Neural progenitor cell (in vitro differentiated cells): ENCODE results near the gene PRCC. TPM values are rescaled to one million over a fixed set of nuclear protein-coding genes. Genes with fewer than 3 reads are reported as not detected.

Experiments used
- DNase-seq: peaks from one replicate; pipeline ENCODE4 v3.0.0-alpha.2; 2016; ENCODE audit warnings: low spot score
- H2AFZ ChIP-seq: fragments of 200-600 bp; sonication (generic); replicated peaks from 2 replicates; pipeline ENCODE4 v1.6.1; 2016; ENCODE audit warnings: antibody characterized with exemption
- H3F3A ChIP-seq: fragments of 200-600 bp; sonication (generic); 2 replicates; pipeline ENCODE4 v1.6.1; 2016; ENCODE audit warnings: antibody characterized with exemption, low read depth
- H3K27ac ChIP-seq: fragments of 200-600 bp; sonication (generic); 2 replicates; pipeline ENCODE4 v1.5.1; 2016; ENCODE audit warnings: mild to moderate bottlenecking
- H3K27me3 ChIP-seq: fragments of 200-600 bp; sonication (generic); 2 replicates; pipeline ENCODE4 v1.6.1; 2016; ENCODE audit warnings: mild to moderate bottlenecking, moderate library complexity
- H3K36me3 ChIP-seq: fragments of 200-600 bp; sonication (generic); 2 replicates; pipeline ENCODE4 v1.5.1; 2016
- H3K4me1 ChIP-seq: fragments of 200-600 bp; sonication (generic); 2 replicates; pipeline ENCODE4 v1.6.1; 2016; ENCODE audit warnings: mixed run types
- H3K4me2 ChIP-seq: fragments of 200-600 bp; sonication (generic); 2 replicates; pipeline ENCODE4 v1.6.1; 2016
- H3K4me3 ChIP-seq: fragments of 200-600 bp; sonication (generic); 2 replicates; pipeline ENCODE4 v1.5.1; 2016
- H3K79me2 ChIP-seq: fragments of 200-600 bp; sonication (generic); 2 replicates; pipeline ENCODE4 v1.6.1; 2016; ENCODE audit warnings: low read depth
- H3K9ac ChIP-seq: fragments of 200-600 bp; sonication (generic); 2 replicates; pipeline ENCODE4 v1.6.1; 2016
- H3K9me3 ChIP-seq: fragments of 200-600 bp; sonication (generic); 2 replicates; pipeline ENCODE4 v1.5.1; 2016; ENCODE audit warnings: low read depth
- H4K20me1 ChIP-seq: fragments of 200-600 bp; sonication (generic); 2 replicates; pipeline ENCODE4 v1.6.1; 2016; ENCODE audit warnings: low read depth
- H3K27ac Mint-ChIP-seq: 3 replicates; pipeline ENCODE4 v1.8.0; 2021; ENCODE audit warnings: mixed read lengths
- H3K27me3 Mint-ChIP-seq: 2 replicates; pipeline ENCODE4 v1.8.0; 2022; ENCODE audit warnings: low read depth, mild to moderate bottlenecking, inconsistent platforms, moderate library complexity, mixed read lengths; ENCODE audit not compliant: insufficient read depth
- H3K36me3 Mint-ChIP-seq: 3 replicates; pipeline ENCODE4 v1.8.0; 2021; ENCODE audit warnings: mixed read lengths
- H3K4me1 Mint-ChIP-seq: 3 replicates; pipeline ENCODE4 v1.8.0; 2021; ENCODE audit warnings: mixed read lengths
- H3K4me3 Mint-ChIP-seq: 3 replicates; pipeline ENCODE4 v1.8.0; 2021; ENCODE audit warnings: mild to moderate bottlenecking, moderate library complexity, mixed read lengths
- H3K9me3 Mint-ChIP-seq: 3 replicates; pipeline ENCODE4 v1.8.0; 2020; ENCODE audit warnings: mixed read lengths
- EZH2 ChIP-seq: fragments of 200-600 bp; sonication (generic); IDR thresholded peaks from 2 replicates; pipeline ENCODE4 v1.6.1; 2017; ENCODE audit warnings: antibody characterized with exemption, mild to moderate bottlenecking, moderate library complexity
- EZH2phosphoT487 ChIP-seq: fragments of 200-600 bp; sonication (generic); IDR thresholded peaks from 2 replicates; pipeline ENCODE4 v1.6.1; 2017; ENCODE audit warnings: antibody characterized with exemption
- total RNA-seq: library from RNA; depleted of rRNA; stranded (reverse); fragments of >200 nt; gene quantifications from 2 replicates; pipeline ENCODE4 v1.2.3, GENCODE V29; 2015; ENCODE audit warnings: low replicate concordance
- TF ChIP-seq, protein P1 (sequence below): fragments of 200-600 bp; sonication (generic); IDR thresholded peaks from 2 replicates; pipeline ENCODE4 v1.5.1; 2017; ENCODE audit warnings: antibody characterized with exemption, mild to moderate bottlenecking

Gene PRCC
- total RNA-seq, 1 donor from 2014 or later, result 30.1 TPM

DNA sequence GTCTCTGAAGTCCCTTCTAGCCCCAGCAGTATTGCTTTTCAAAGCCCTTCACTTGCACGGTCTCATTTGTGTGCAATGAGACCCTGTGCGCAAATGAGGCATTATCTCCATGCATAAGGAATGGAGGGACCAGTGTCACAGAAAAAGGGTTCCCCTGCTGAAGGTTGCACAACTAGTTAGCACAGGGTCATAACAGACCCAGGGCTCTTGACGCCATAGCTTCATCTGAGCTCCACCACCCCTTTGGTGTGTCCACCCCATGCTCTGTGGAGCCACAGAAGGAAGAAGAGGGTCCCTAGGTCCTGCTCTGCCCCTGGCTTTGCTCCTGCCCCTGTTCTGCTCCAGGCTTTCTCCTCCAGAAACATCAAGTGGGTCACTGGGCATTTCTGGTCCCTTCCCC lies 36.7 kb downstream of the PRCC start:
- no peaks in the 10 kb centered on the region for H3K27me3 ChIP-seq
- Mint-ChIP-seq H3K27ac (peak overlapping the region; percentile 53), H3K9me3 (no peaks in the 10 kb centered on the region), H3K27me3 (peaks cover 4% of the 10 kb centered on the region), H3K4me1 (peaks cover 32% of the 10 kb centered on the region), H3K4me3 (peak overlapping the region; percentile 3), H3K36me3 (peaks cover 13% of the 10 kb centered on the region)
- H3K79me2 ChIP-seq, result no peaks in the 10 kb centered on the region
- no peak overlapping the region for H3K27ac ChIP-seq
- H3K9me3 ChIP-seq, result no peaks in the 10 kb centered on the region
- no peak overlapping the region for H3K9ac ChIP-seq
- peaks cover 8% of the 10 kb centered on the region for H3F3A ChIP-seq
- no peak overlapping the region for H3K4me3 ChIP-seq
- peaks cover 5% of the 10 kb centered on the region for H3K36me3 ChIP-seq
- DNase-seq, result no peak
- H3K4me2 ChIP-seq, result peak overlapping the region; percentile 58
- peaks cover 15% of the 10 kb centered on the region for H3K4me1 ChIP-seq
- TF ChIP-seq EZH2, result no peak
- no peak for TF ChIP-seq EZH2phosphoT487
- TF ChIP-seq, protein P1, sequence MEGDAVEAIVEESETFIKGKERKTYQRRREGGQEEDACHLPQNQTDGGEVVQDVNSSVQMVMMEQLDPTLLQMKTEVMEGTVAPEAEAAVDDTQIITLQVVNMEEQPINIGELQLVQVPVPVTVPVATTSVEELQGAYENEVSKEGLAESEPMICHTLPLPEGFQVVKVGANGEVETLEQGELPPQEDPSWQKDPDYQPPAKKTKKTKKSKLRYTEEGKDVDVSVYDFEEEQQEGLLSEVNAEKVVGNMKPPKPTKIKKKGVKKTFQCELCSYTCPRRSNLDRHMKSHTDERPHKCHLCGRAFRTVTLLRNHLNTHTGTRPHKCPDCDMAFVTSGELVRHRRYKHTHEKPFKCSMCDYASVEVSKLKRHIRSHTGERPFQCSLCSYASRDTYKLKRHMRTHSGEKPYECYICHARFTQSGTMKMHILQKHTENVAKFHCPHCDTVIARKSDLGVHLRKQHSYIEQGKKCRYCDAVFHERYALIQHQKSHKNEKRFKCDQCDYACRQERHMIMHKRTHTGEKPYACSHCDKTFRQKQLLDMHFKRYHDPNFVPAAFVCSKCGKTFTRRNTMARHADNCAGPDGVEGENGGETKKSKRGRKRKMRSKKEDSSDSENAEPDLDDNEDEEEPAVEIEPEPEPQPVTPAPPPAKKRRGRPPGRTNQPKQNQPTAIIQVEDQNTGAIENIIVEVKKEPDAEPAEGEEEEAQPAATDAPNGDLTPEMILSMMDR, result no peak
- H2AFZ ChIP-seq, result no peak overlapping the region
- no peaks in the 10 kb centered on the region for H4K20me1 ChIP-seq

DNA sequence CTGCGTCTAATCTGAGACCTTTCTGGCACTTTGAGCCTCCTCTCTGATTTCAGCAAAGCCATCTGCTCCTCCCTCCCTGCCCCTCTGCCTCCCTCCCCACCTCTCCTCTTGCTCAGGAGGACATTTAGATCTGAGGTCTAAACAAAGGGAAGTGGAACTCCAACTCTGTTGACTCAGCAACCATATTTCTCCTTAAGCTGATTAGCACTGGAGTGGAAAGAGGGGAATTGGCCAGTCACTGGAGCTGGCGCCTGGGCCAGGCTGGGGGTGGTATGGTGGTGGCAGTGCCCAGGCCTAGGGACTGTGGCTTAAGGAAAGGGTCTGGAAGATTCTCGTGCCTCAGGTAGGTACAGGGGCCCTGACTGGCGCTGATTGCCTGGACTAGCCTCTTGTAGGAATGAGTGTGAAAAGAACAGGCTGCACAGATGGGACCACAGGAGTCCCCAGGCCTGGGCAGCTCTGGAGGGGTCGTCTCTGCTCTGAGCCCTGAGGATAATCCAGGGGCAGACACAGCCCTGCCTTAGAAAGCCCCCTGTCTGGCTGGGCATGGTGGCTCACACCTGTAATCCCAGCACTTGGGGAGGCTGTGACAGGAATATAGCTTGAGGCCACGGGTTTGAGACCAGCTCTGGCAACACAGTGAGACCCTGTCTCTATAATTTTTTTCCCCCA lies 37.4 kb downstream of the PRCC start:
- no peaks in the 10 kb centered on the region for H3K9me3 ChIP-seq
- no peak overlapping the region for H3K4me3 ChIP-seq
- Mint-ChIP-seq H3K4me1 (peaks cover 34% of the 10 kb centered on the region), H3K27ac (peak overlapping the region; percentile 53), H3K4me3 (peak overlapping the region; percentile 3), H3K36me3 (peaks cover 13% of the 10 kb centered on the region), H3K27me3 (peaks cover 6% of the 10 kb centered on the region), H3K9me3 (no peaks in the 10 kb centered on the region)
- H3K4me1 ChIP-seq, result peaks cover 21% of the 10 kb centered on the region
- H3K27ac ChIP-seq, result peak overlapping the region; percentile 50
- peaks cover 8% of the 10 kb centered on the region for H3F3A ChIP-seq
- H3K27me3 ChIP-seq, result no peaks in the 10 kb centered on the region
- no peaks in the 10 kb centered on the region for H3K36me3 ChIP-seq
- no peak for TF ChIP-seq EZH2
- TF ChIP-seq, protein P1, result no peak
- TF ChIP-seq EZH2phosphoT487, result no peak
- H2AFZ ChIP-seq, result no peak overlapping the region
- no peaks in the 10 kb centered on the region for H3K79me2 ChIP-seq
- peak overlapping the region; percentile 58 for H3K4me2 ChIP-seq
- H3K9ac ChIP-seq, result no peak overlapping the region
- H4K20me1 ChIP-seq, result no peaks in the 10 kb centered on the region
- DNase-seq, result peak; percentile 62

DNA sequence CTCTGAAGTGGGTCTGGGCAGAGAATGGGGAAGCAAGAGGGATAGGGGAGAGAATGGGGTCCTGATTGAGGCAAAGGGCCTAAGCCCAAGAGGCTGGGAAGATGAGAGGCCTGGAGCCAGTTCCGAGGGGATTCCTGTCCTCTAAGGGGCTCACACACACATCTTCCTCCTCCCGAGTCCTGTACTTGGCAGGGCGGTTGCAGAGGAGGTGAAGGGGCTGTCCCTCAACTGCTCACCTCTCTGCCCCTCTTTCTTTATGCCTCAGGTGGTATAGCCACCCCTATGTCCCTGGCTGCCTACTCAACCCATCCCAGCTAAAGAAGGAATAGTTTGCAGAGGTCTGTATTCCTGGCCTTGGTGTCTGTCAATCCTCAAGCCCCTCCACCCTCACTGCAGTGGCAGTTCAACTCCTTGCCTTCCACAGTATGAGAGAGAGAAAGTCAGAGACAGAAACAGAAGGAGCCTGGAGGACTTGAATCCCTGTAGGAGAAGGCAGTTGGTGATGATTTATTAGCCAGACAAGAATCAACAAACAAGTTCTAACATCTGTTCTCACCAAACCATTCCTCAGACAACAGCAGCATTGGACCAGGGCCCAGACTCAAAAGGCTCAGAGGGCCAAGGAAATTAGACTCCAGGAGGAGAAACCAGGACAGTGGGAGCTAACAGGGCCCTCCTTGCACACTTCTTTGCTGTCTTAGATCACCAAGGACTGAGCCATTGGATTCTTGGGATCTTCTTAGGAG lies 38.6 kb downstream of the PRCC start:
- no peak for DNase-seq
- peak overlapping the region; percentile 49 for H3K27ac Mint-ChIP-seq
- no peaks in the 10 kb centered on the region for H3K79me2 ChIP-seq
- peaks cover 21% of the 10 kb centered on the region for H3K4me1 ChIP-seq
- no peak overlapping the region for H3K4me3 ChIP-seq
- H3F3A ChIP-seq, result peaks cover 8% of the 10 kb centered on the region
- TF ChIP-seq EZH2, result no peak
- TF ChIP-seq EZH2phosphoT487, result no peak
- TF ChIP-seq, protein P1, result no peak
- H3K9me3 Mint-ChIP-seq, result no peaks in the 10 kb centered on the region
- H3K27ac ChIP-seq, result no peak overlapping the region
- H3K36me3 ChIP-seq, result no peaks in the 10 kb centered on the region
- H3K4me3 Mint-ChIP-seq, result no peak overlapping the region
- no peaks in the 10 kb centered on the region for H4K20me1 ChIP-seq
- H3K9ac ChIP-seq, result no peak overlapping the region
- H2AFZ ChIP-seq, result no peak overlapping the region
- peaks cover 10% of the 10 kb centered on the region for H3K36me3 Mint-ChIP-seq
- H3K27me3 Mint-ChIP-seq, result peaks cover 8% of the 10 kb centered on the region
- H3K4me1 Mint-ChIP-seq, result peaks cover 36% of the 10 kb centered on the region
- H3K4me2 ChIP-seq, result no peak overlapping the region
- peaks cover under 1% of the 10 kb centered on the region for H3K27me3 ChIP-seq
- no peaks in the 10 kb centered on the region for H3K9me3 ChIP-seq
